ENCODE measurements around the gene ADAMTSL3.

GRCh38 chr15:83980637-83981036 lies 326.7 kb downstream of the ADAMTSL3 start:
- no peak for TF ChIP-seq CTCF (IDR thresholded peaks at IDR 0.05)
- TF ChIP-seq POLR2A (IDR thresholded peaks at IDR 0.05): no peak
